H1 (cell line): Measurements from ENCODE around the gene HIVEP2. TPM values are rescaled to one million over a fixed set of nuclear protein-coding genes. Genes with fewer than 3 reads are reported as not detected.

Experiments used
- CTCF ChIA-PET: fragments of 300-600 bp; sonication (Branson Sonifier 250); formaldehyde crosslinking; loops from one replicate; lab custom pipeline; 2021; ENCODE audit not compliant: partially characterized antibody; lab: Charles Lee
- POLR2A ChIA-PET: fragments of 300-600 bp; sonication (Branson Sonifier 250); formaldehyde crosslinking; loops from one replicate; lab custom pipeline; 2021; ENCODE audit warnings: inconsistent platforms; ENCODE audit not compliant: partially characterized antibody; lab: Charles Lee
- DNase-seq, 2 experiments: peaks; one replicate each; pipeline versions ENCODE4 v3.0.0 to v3.0.0-alpha.2; 2010 to 2022; ENCODE audit warnings: low spot score in 2 of 2, low read depth in 1 of 2, mixed read lengths in 1 of 2
- FAIRE-seq: peaks from 2 replicates; lab custom pipeline; 2011; peaks lifted over from hg19 to GRCh38; lab: Jason Lieb, UNC
- H2AFZ ChIP-seq: 2 replicates; pipeline ENCODE4 v1.8.1; 2012; ENCODE audit warnings: low read length, inconsistent platforms
- H2AK5ac ChIP-seq: 2 replicates; pipeline ENCODE4 v1.6.1; 2013; ENCODE audit warnings: low read depth, low read length
- H2BK120ac ChIP-seq: replicated peaks from 2 replicates; pipeline ENCODE3; 2013; ENCODE audit warnings: low read depth, low read length, inconsistent platforms
- H2BK12ac ChIP-seq: 2 replicates; pipeline ENCODE4 v1.6.1; 2013; ENCODE audit warnings: low read depth, low read length
- H2BK15ac ChIP-seq: 2 replicates; pipeline ENCODE4 v1.6.1; 2013; ENCODE audit warnings: low read length
- H2BK20ac ChIP-seq: 2 replicates; pipeline ENCODE4 v1.6.1; 2013; ENCODE audit warnings: low read length
- H2BK5ac ChIP-seq: 2 replicates; pipeline ENCODE4 v1.6.1; 2013; ENCODE audit warnings: low read depth, low read length
- H3K14ac ChIP-seq: 2 replicates; pipeline ENCODE4 v1.6.1; 2013; ENCODE audit warnings: inconsistent platforms; ENCODE audit not compliant: insufficient read length
- H3K18ac ChIP-seq: 2 replicates; pipeline ENCODE4 v1.6.1; 2013; ENCODE audit warnings: low read length; ENCODE audit errors: extremely low read depth
- H3K23ac ChIP-seq: 2 replicates; pipeline ENCODE4 v1.6.1; 2013; ENCODE audit warnings: inconsistent platforms; ENCODE audit not compliant: insufficient read length
- H3K23me2 ChIP-seq: 2 replicates; pipeline ENCODE4 v1.6.1; 2013; ENCODE audit warnings: low read depth, low read length
- H3K27ac ChIP-seq: 2 replicates; pipeline ENCODE4 v1.6.1; 2011; ENCODE audit warnings: low read depth, low read length, inconsistent platforms
- H3K27me3 ChIP-seq, 4 experiments: replicated peaks in 1 of 4; 1 replicate in 1 of 4; 2 replicates in 3 of 4; pipeline versions ENCODE4 v1.6.1 to v1.8.1; 2011 to 2013; ENCODE audit warnings: low read length in 3 of 4, mild to moderate bottlenecking in 3 of 4, inconsistent platforms in 2 of 4, mixed read lengths in 2 of 4, moderate library complexity in 1 of 4; ENCODE audit not compliant: control insufficient read depth in 3 of 4, insufficient read depth in 3 of 4; ENCODE audit errors: extremely low read depth in 1 of 4
- H3K36me3 ChIP-seq, 4 experiments: 2 replicates each; pipeline versions ENCODE4 v1.6.1 to v1.8.1; 2011 to 2013; ENCODE audit warnings: mild to moderate bottlenecking in 4 of 4, low read length in 3 of 4, moderate library complexity in 2 of 4, control low read depth in 1 of 4, inconsistent platforms in 1 of 4; ENCODE audit not compliant: insufficient read depth in 4 of 4, control insufficient read depth in 2 of 4
- H3K4ac ChIP-seq: replicated peaks from 2 replicates; pipeline ENCODE3; 2013; ENCODE audit warnings: low read length, low read depth, mixed read lengths, inconsistent platforms; ENCODE audit not compliant: insufficient read length
- H3K4me1 ChIP-seq, 4 experiments: replicated peaks in 1 of 4; 1 replicate in 1 of 4; 2 replicates in 3 of 4; pipeline versions ENCODE4 v1.6.1 to v1.8.1; 2011 to 2013; ENCODE audit warnings: low read length in 3 of 4, inconsistent platforms in 2 of 4, mixed read lengths in 1 of 4; ENCODE audit not compliant: insufficient read depth in 4 of 4, control insufficient read depth in 3 of 4
- H3K4me2 ChIP-seq, 2 experiments: 2 replicates each; pipeline versions ENCODE4 v1.6.1 to v1.8.1; 2011 to 2013; ENCODE audit warnings: low read depth in 2 of 2, low read length in 2 of 2, control low read depth in 1 of 2, inconsistent platforms in 1 of 2, mild to moderate bottlenecking in 1 of 2; ENCODE audit not compliant: insufficient read depth in 1 of 2
- H3K4me3 ChIP-seq, 4 experiments: fragments of 200-600, 300-600 bp in 1 of 4; sonication (generic), shearing (Covaris generic), sonication (Bioruptor Twin) in 1 of 4; 2 replicates each; pipeline versions ENCODE4 v1.5.1 to v1.8.1; 2011 to 2016; ENCODE audit warnings: low read length in 4 of 4, low read depth in 3 of 4, control low read depth in 2 of 4, inconsistent platforms in 2 of 4, mild to moderate bottlenecking in 2 of 4, mixed read lengths in 1 of 4, moderate library complexity in 1 of 4; ENCODE audit not compliant: insufficient read depth in 2 of 4; ENCODE audit errors: extremely low read depth in 1 of 4
- H3K56ac ChIP-seq: replicated peaks from 2 replicates; pipeline ENCODE3; 2013; ENCODE audit warnings: low read depth, mild to moderate bottlenecking, mixed read lengths, low read length, inconsistent platforms; ENCODE audit not compliant: insufficient read length
- H3K79me1 ChIP-seq: 2 replicates; pipeline ENCODE4 v1.6.1; 2013; ENCODE audit warnings: low read depth, low read length, control low read depth
- H3K79me2 ChIP-seq, 2 experiments: 2 replicates each; pipeline versions ENCODE4 v1.6.1 to v1.8.1; 2012 to 2013; ENCODE audit warnings: low read length in 2 of 2, mild to moderate bottlenecking in 2 of 2, inconsistent platforms in 1 of 2; ENCODE audit not compliant: insufficient read depth in 2 of 2, control insufficient read depth in 1 of 2
- H3K9ac ChIP-seq, 4 experiments: replicated peaks in 1 of 4; 1 replicate in 1 of 4; 2 replicates in 3 of 4; pipeline versions ENCODE4 v1.6.1 to v1.8.1; 2011 to 2013; ENCODE audit warnings: low read depth in 3 of 4, low read length in 3 of 4, control low read depth in 2 of 4, mild to moderate bottlenecking in 2 of 4, moderate library complexity in 2 of 4, inconsistent platforms in 1 of 4; ENCODE audit errors: extremely low read depth in 1 of 4
- H3K9me3 ChIP-seq, 2 experiments: 2 replicates each; pipeline versions ENCODE4 v1.6.1 to v1.8.1; 2012 to 2013; ENCODE audit warnings: mild to moderate bottlenecking in 2 of 2, moderate library complexity in 2 of 2, control low read depth in 1 of 2, inconsistent platforms in 1 of 2, low read depth in 1 of 2, low read length in 1 of 2, mixed read lengths in 1 of 2; ENCODE audit not compliant: insufficient read depth in 2 of 2
- H4K20me1 ChIP-seq, 2 experiments: replicated peaks in 1 of 2; 2 replicates each; pipeline versions ENCODE3 to v1.8.1; 2011 to 2013; ENCODE audit warnings: inconsistent platforms in 2 of 2, low read length in 2 of 2, mild to moderate bottlenecking in 1 of 2; ENCODE audit not compliant: insufficient read depth in 2 of 2, control insufficient read depth in 1 of 2
- H4K5ac ChIP-seq: 2 replicates; pipeline ENCODE4 v1.6.1; 2013; ENCODE audit warnings: low read length, low read depth, mixed read lengths, inconsistent platforms; ENCODE audit not compliant: insufficient read length
- H4K8ac ChIP-seq: 2 replicates; pipeline ENCODE4 v1.8.0; 2013; ENCODE audit warnings: mild to moderate bottlenecking, moderate library complexity, low read length, inconsistent platforms; ENCODE audit not compliant: insufficient read depth; ENCODE audit errors: extremely low read depth
- H4K91ac ChIP-seq: replicated peaks from 2 replicates; pipeline ENCODE3; 2013; ENCODE audit warnings: low read length, mixed read lengths, inconsistent platforms; ENCODE audit not compliant: insufficient read length
- BACH1 ChIP-seq: IDR thresholded peaks from 2 replicates; pipeline ENCODE4 v1.6.1; 2012; ENCODE audit warnings: low read length, improper control_type of control experiment
- PHF8 ChIP-seq: fragments of 200-600 bp; sonication (generic); conservative IDR thresholded peaks from 2 replicates; pipeline ENCODE4 v1.7.1; 2012; ENCODE audit warnings: low read depth, mild to moderate bottlenecking, inconsistent platforms, low read length, moderate library complexity
- POU5F1 ChIP-seq: IDR thresholded peaks from 2 replicates; pipeline ENCODE4 v1.6.1; 2011; ENCODE audit warnings: low read depth, mild to moderate bottlenecking, low read length, moderate library complexity
- WGBS, 2 experiments: shearing (Covaris generic) in 1 of 2; methylation state at CpG; one replicate each; pipeline versions ENCODE4 v1.1.6 to v1.1.7; 2013 to 2015; ENCODE audit warnings: low lambda C conversion rate in 2 of 2, mixed read lengths in 2 of 2, inconsistent platforms in 1 of 2, low coverage in 1 of 2, missing lambda C conversion rate in 1 of 2; ENCODE audit not compliant: insufficient replicate concordance in 2 of 2, insufficient coverage in 1 of 2, insufficient read length in 1 of 2; ENCODE audit errors: extremely low coverage in 1 of 2, missing lambda C conversion rate in 1 of 2; 5-methylcytosine and 5-hydroxymethylcytosine counted together
- polyA plus RNA-seq, 7 experiments: library from polyadenylated mRNA; depleted of rRNA in 3 of 7; stranded (reverse) in 5 of 7; unstranded in 2 of 7; fragments of >200 nt in 5 of 7; fragments of 200-250 nt in 2 of 7; gene quantifications; 1 replicate in 5 of 7; 2 replicates in 1 of 7; 4 replicates in 1 of 7; pipeline versions ENCODE4 v1.2.1 to v1.2.3, GENCODE V29; 2011 to 2013; ENCODE audit warnings: missing spikeins in 2 of 7, mixed read lengths in 2 of 7
- total RNA-seq: library from RNA; stranded (reverse); fragmentation: NEBNext Ultra II Directional; extraction: Animal tissue kit (Norgen Biotek cat#: 25700); gene quantifications from 2 replicates; pipeline ENCODE4 v1.2.1, GENCODE V29; 2021

Gene HIVEP2
- total and polyA plus RNA-seq, 2 of the 8 experiments (the other 6 are each of a cell fraction or from before 2014, with no cell fraction given) = 2.2 to 6.1 TPM

GRCh38 chr6:142946924-142947713 lies 2.1 kb upstream of the HIVEP2 start:
- no peak overlapping the region for H3K4ac ChIP-seq
- peak overlapping the region; percentile 89 for H2BK5ac ChIP-seq
- H3K23me2 ChIP-seq = peaks cover 17% of the 10 kb centered on the region
- H3K9ac ChIP-seq = peak overlapping the region; percentile 60 to 74 (median 66)
- peak overlapping the region; percentile 79 for H4K5ac ChIP-seq
- peak overlapping the region; percentile 74 to 98 (median 94) for H3K4me3 ChIP-seq
- H4K20me1 ChIP-seq = peaks cover 0 to 4% of the 10 kb centered on the region in 2 experiments
- no peak overlapping the region for H3K23ac ChIP-seq
- no peaks in the 10 kb centered on the region for H3K79me1 ChIP-seq
- peaks cover 0 to 4% (median 1%) of the 10 kb centered on the region in 4 experiments; a peak in 2 of 7 replicates for H3K27me3 ChIP-seq
- peak overlapping the region; percentile 97 for H4K8ac ChIP-seq
- H3K79me2 ChIP-seq = peaks cover 0 to 20% of the 10 kb centered on the region in 2 experiments; a peak in 3 of 4 replicates
- ChIA-PET CTCF (interaction anchor here (0.6 to 1.2 kb wide), 2 partner anchors 65 to 80 kb away, joined by 3 to 4 read pairs; no protein-coding TSS in a partner anchor), POLR2A (interaction anchor here (0.9 to 1.4 kb wide), 6 partner anchors 27 to 335 kb away, joined by 3 to 4 read pairs (median 4); no protein-coding TSS in a partner anchor)
- H2BK120ac ChIP-seq = no peak overlapping the region
- peak overlapping the region; percentile 5 for H3K56ac ChIP-seq
- no peaks in the 10 kb centered on the region; a peak in 3 of 7 replicates for H3K4me1 ChIP-seq
- no peak overlapping the region for H2BK15ac ChIP-seq
- no peaks in the 10 kb centered on the region for H3K9me3 ChIP-seq
- no peak overlapping the region for H2AK5ac ChIP-seq
- peak in 1 of 2 experiments; percentile 75 for DNase-seq
- H3K27ac ChIP-seq = peak overlapping the region; percentile 86; the same call in 1 of the 2 replicates
- WGBS, 2 experiments = 1% methylated on average over 54 of the region's 77 CpGs; no CpG with 5 or more reads in 1 of the 2 experiments
- peak overlapping the region; percentile 62; the same call in 1 of the 2 replicates for H2BK12ac ChIP-seq
- peak overlapping the region; percentile 88 to 92 for H3K4me2 ChIP-seq
- peak overlapping the region; percentile 74 for H2AFZ ChIP-seq
- H3K36me3 ChIP-seq = no peaks in the 10 kb centered on the region
- H3K18ac ChIP-seq = peak overlapping the region; percentile 52
- H2BK20ac ChIP-seq = no peak overlapping the region
- no peak for FAIRE-seq
- no peak overlapping the region for H3K14ac ChIP-seq
- no peak overlapping the region for H4K91ac ChIP-seq
- TF ChIP-seq POU5F1 (no peak), PHF8 (peak; percentile 57), BACH1 (peak; percentile 55)
